Measurements from ENCODE around the gene LY86.

The LY86 gene

DNA sequence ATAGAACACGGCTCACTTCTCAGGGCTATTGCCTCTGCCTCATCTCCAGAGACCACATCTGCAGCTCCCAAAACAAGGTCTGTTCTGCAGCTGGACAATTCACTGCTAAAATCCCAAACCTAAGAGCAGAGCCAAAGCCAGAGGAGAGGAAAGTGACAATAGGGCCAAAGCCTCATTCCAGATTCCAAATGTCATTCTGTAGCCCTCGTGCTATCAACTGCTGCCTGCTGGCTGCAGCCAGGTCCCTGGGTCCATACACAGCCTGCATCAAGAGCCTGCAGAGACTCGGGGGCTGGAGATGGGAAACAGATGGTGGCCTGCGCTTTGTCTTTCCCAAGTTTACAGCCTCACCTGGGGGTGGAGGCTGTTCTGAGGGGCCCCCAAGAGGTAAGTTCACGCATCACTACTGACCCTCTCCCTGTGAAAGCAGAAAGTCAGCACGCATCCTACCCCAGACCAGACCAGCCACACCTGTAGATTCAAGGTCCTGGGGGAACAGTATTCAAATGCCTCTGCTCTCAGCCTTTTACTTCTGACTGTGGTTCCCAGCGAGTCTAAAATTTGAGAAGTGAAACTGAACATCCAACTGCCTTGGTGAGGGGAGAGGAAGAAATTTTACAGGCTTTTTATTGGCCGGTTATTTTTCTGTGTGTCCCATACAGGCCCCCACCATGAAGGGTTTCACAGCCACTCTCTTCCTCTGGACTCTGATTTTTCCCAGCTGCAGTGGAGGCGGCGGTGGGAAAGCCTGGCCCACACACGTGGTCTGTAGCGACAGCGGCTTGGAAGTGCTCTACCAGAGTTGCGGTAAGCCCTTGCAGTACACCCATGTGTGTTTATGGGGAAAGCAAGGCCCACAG is at the start of gene LY86:
Gene LY86 (plus strand): TSS at position 657 of the 860 bp plus-strand sequence. CDS start 15 bp downstream, at position 672.
- DNase-seq (ENCODE audit: low spot score): peak; percentile 85

DNA sequence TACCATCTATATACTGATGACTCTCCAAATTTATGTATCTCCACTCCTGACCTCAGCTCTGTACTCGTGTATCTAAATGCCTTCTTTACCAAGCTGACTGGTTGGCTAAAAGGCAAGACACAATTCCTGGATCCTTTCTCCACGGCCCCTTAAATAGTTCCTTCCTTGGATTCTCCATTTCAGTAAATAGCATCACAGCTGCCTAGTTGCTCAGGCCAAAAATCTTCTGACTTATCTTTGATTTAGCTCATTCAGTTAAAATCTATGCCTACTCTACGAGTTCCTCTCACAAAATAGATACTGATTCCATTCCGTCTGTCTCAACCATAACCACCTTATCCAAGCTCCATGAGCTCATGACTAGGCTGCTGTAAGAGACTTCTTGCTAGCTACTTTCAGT is 49.5 kb upstream of the LY86 start:
- DNase-seq (ENCODE audit: low spot score): no peak

- DNase-seq (ENCODE audit: low spot score): no peak
Measured at GRCh38 chr6:6542357-6542756, 46.2 kb upstream of the LY86 start.

GRCh38 chr6:6543181-6543879 is 45.2 kb upstream of the LY86 start:
- DNase-seq (ENCODE audit: low spot score): no peak

GRCh38 chr6:6545616-6546317 is 42.8 kb upstream of the LY86 start:
- DNase-seq (ENCODE audit: low spot score): no peak

DNA sequence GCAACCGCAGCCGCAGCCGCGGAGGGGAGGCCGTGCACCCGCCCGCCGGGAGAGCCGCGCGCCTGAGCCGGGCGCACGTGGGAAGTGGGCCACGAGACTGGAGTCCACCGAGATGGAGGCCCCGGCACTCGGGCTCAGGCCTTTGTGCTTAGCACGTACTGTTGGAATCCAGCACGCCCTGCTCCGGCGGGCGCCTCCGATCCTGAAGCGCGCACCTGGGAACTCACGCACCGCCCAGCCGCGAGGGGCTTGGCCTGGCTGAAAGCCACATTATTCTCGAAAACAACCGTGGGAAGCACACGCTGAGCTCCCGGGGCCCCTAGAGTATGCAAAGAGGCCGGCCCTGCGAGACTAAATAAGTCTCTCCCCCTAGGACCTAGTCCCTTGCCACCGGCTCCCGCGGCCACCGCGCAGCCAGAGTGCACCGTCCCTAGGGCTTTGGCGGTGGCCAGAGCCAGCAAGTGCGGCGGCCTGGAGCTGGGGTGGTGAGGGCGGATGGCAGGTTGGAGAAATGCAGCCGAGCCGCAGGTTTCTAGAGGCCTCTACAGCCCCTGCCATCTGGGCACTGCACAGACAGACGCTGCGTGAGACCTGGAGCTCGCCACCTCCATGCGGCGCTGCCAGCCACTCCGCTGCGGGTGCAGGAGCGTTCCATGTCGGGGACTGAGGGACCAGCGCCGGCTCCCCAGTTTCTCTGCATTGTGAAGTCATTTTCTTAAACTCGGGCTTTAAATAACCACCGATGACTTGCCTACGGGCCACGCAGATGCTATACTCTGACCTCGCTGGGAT is 42.0 kb upstream of the LY86 start:
- DNase-seq (ENCODE audit: low spot score): peak; percentile 76

- DNase-seq (ENCODE audit: low spot score): peak; percentile 92
Measured at GRCh38 chr6:6547110-6547879, 41.2 kb upstream of the LY86 start.

- DNase-seq (ENCODE audit: low spot score): no peak
Measured at GRCh38 chr6:6556161-6556737, 32.3 kb upstream of the LY86 start.

DNA sequence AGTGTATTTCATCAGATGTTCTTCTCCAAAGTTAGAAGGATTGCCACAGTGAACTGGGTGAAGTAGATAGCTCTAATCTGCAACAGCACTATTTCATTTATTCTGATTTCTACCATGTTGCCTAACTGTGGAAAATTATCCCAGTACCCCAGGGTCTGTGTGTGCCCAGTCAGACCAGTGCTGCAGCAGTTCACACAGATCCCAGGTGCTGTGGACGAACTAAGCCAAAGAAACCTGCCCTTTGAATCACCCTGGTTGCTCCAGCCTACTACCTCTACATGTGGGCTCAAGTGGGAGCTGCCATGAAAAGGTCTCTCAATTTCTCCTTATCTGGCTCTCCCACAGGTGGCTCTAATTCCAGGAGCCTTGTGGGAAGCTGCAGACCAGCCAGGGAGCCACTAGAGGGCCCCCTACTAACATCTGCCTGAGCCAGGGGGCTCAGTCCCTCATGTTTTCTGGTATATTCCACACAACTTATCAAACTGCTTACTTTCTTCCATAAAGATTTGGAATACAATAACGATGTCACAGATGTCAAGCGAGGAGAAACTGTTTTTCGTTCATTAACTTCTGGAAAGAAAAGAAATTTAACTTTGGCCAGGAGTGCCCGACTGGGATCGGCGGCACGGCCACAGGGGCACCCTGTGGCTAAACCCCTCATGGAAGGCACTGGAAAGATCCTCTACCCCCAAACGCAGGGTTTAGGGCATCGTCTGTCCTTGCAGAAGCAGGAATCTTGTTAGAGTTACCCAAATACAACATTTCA is 31.6 kb upstream of the LY86 start:
- no peak for DNase-seq (ENCODE audit: low spot score)

GRCh38 chr6:6557504-6557839 is 31.0 kb upstream of the LY86 start:
- DNase-seq (ENCODE audit: low spot score): no peak

DNA sequence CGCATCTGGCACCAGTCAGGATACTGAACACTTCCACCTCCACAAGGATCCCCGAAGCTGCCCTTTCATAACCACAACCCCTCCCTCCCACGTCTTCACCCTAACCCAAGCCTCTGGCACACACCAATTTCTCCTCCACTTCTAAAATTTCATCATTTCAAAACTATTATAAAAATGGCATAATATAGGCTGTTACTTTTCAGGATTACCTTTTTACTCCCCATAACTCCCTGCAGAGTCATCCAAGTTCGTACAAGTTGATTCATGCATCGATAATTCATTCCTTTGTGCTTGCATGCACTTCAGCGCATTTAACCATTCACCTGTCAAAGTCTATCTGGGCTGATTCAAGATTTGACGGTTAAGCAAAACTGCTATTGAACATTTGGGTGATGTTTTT is 30.6 kb upstream of the LY86 start:
- DNase-seq (ENCODE audit: low spot score): no peak

DNA sequence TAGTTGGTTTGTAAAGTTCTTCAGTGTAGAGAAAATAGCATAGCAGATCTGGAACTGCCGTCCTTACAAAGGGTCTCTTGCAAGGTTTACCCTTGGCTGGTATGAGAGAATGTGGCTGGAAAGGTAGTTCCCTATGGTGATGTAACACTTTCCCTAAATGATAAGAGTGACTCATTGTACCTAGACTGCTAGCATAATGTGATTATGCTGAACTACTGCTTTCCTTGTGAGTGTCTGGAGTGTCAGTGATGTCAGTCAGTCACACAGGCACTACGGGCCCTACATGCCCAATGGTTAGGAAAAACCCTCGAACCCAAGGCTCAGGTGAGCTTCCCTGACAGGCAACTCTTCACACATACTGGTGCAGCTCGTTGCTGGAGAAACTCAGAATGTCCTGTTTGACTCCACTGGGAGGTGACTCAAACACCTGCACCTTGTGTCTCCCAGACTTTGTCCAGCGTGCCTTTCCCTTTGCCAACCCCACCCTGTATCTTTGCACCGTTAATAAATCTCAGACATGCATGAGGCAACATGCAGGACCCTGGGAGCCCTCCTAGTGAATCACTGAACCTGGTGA is 28.4 kb upstream of the LY86 start:
- no peak for DNase-seq (ENCODE audit: low spot score)

DNA sequence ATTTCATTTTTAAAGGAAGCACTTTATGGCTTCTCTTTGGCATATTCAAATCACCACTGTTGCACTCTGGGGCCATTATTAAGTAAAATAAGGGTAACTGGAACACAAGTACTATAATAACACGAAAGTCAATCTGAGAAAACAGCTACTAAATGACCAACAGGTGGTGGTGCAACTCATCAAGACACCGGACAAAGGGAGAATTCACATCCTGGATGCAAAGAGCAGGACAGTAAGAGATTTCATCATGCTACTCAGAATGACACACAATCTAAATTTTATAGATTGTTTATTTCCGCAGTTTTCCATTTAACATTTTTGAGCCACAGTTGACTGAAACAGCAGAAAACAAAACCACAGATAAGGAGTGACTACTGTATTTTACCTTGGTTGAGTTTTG is 27.6 kb upstream of the LY86 start:
- no peak for DNase-seq (ENCODE audit: low spot score)

GRCh38 chr6:6564154-6564553 is 24.4 kb upstream of the LY86 start:
- no peak for DNase-seq (ENCODE audit: low spot score)

DNA sequence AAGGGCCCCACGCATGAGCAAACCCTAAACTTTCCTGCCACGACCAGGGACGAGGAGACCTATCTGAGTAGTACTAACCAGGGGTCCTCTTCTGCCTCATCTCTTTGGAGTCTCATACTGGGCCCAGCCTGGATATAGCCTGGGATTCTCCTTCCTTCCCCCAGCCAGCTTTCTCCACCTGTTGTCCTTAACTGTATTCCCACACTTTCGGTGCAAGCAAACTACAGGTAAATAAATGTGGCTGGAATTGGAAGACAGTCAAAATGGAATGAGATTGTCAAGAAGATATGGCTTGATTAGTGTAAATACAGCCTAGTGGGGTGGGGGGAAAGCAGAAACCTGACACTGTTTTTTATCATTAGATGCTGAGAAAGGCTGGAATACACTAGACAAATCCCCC is 23.5 kb upstream of the LY86 start:
- no peak for DNase-seq (ENCODE audit: low spot score)

DNA sequence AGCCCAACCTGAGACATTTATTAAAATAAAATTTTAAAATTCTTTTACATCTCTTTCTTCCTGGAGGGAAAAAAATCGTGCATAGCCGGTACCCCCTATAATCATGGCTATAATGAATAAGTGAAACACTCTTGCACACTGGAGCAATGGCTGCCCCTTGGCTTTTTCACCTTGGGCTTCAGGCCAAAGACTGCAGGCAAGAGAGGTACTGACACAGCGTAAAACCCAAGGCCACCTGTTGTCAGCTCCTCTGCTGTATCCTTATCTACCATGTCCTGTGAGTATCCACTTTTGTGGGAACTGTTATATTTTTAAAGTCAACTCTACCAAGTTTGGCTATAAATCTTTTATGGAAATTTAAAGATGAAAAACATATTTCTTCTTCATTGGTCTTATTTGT is 23.0 kb upstream of the LY86 start:
- no peak for DNase-seq (ENCODE audit: low spot score)

DNA sequence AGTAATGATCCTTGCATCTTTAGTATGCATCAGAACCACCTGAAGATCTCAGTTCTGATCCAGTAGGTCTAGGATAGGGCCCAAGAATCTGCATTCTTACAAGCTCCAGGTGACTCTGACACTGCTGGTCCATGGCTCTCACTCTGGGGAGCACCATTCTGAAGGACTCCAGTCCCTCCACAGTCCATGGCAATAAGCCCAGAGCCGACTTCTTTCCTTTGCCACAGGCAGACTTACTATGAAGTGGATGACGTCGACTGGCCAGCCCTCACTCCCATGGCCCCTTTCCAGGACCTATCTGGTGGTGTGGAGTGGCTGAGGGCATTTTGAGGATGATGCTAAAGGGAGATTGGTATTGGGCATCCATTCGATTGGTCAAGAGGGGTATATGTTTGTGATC is 21.8 kb upstream of the LY86 start:
- no peak for DNase-seq (ENCODE audit: low spot score)

- DNase-seq (ENCODE audit: low spot score): no peak
Measured at GRCh38 chr6:6569096-6569810, 19.3 kb upstream of the LY86 start.

- no peak for DNase-seq (ENCODE audit: low spot score)
Measured at GRCh38 chr6:6569811-6570164, 18.7 kb upstream of the LY86 start.
